IMR-90 (cell line): Measurements from ENCODE around the gene C2CD4D. TPM values are rescaled to one million over a fixed set of nuclear protein-coding genes. Genes with fewer than 3 reads are reported as not detected.

Experiments
- ATAC-seq: fragments of 200-7000 bp; cut with Tn5 transposase; 2 replicates; pipeline ENCODE4 v1.9.1; 2020; ENCODE audit warnings: low read depth, mild to moderate bottlenecking, moderate library complexity
- BruUV-seq: library from RNA; stranded (reverse); fragments of 400-500 nt; replicated peaks from 2 replicates; lab custom pipeline; 2021; lab: Mats Ljungman, UMichigan
- CTCF ChIA-PET: fragments of 300-600 bp; formaldehyde crosslinking; extraction: SDS; loops from one replicate; lab custom pipeline; 2021; ENCODE audit warnings: antibody characterized with exemption; lab: Yijun Ruan, JAX
- POLR2A ChIA-PET: fragments of 300-600 bp; sonication (Branson Sonifier 250); formaldehyde crosslinking; loops from one replicate; lab custom pipeline; 2022; ENCODE audit warnings: antibody characterized with exemption; ENCODE audit not compliant: unreplicated experiment; lab: Charles Lee
- DNase-seq: peaks from one replicate; pipeline ENCODE4 v3.0.0; 2013
- H2AFZ ChIP-seq: replicated peaks from 2 replicates; pipeline ENCODE3; 2013; ENCODE audit warnings: low read length, mild to moderate bottlenecking; ENCODE audit not compliant: poor library complexity
- H2AK5ac ChIP-seq: 2 replicates; pipeline ENCODE4 v1.6.1; 2013; ENCODE audit warnings: low read depth, low read length, inconsistent platforms
- H2AK9ac ChIP-seq: replicated peaks from 2 replicates; pipeline ENCODE3; 2013; ENCODE audit warnings: mild to moderate bottlenecking, low read depth, low read length, moderate library complexity; ENCODE audit not compliant: poor library complexity
- H2BK120ac ChIP-seq: 2 replicates; pipeline ENCODE4 v1.6.1; 2013; ENCODE audit warnings: low read depth, low read length, inconsistent platforms
- H2BK15ac ChIP-seq: 3 replicates; pipeline ENCODE4 v1.6.1; 2013; ENCODE audit warnings: low read depth, low read length, inconsistent platforms
- H2BK20ac ChIP-seq: 2 replicates; pipeline ENCODE4 v1.6.1; 2013; ENCODE audit warnings: low read depth, mild to moderate bottlenecking, inconsistent platforms, low read length, moderate library complexity
- H2BK5ac ChIP-seq: 2 replicates; pipeline ENCODE4 v1.6.1; 2013; ENCODE audit warnings: mild to moderate bottlenecking, low read depth, low read length, inconsistent platforms; ENCODE audit not compliant: poor library complexity, severe bottlenecking
- H3K14ac ChIP-seq: replicated peaks from 2 replicates; pipeline ENCODE4 v1.6.1; 2013; ENCODE audit warnings: low read depth, low read length, inconsistent platforms
- H3K18ac ChIP-seq: 2 replicates; pipeline ENCODE4 v1.6.1; 2013; ENCODE audit warnings: low read depth, low read length, control low read depth
- H3K23ac ChIP-seq: 2 replicates; pipeline ENCODE4 v1.6.1; 2013; ENCODE audit warnings: low read depth, low read length, inconsistent platforms
- H3K27ac ChIP-seq: 2 replicates; pipeline ENCODE4 v1.5.1; 2013; ENCODE audit warnings: mild to moderate bottlenecking, control low read depth, low read length; ENCODE audit not compliant: insufficient read depth
- H3K27me3 ChIP-seq: 2 replicates; pipeline ENCODE4 v1.6.1; 2013; ENCODE audit warnings: low read length; ENCODE audit not compliant: control insufficient read depth, insufficient read depth
- H3K36me3 ChIP-seq: 2 replicates; pipeline ENCODE4 v1.6.1; 2013; ENCODE audit warnings: low read length, mixed read lengths; ENCODE audit not compliant: control insufficient read depth, insufficient read depth
- H3K4ac ChIP-seq: 2 replicates; pipeline ENCODE4 v1.6.1; 2013; ENCODE audit warnings: low read depth, low read length, inconsistent platforms
- H3K4me1 ChIP-seq: 2 replicates; pipeline ENCODE4 v1.6.1; 2013; ENCODE audit warnings: low read length, mixed read lengths; ENCODE audit not compliant: control insufficient read depth, insufficient read depth
- H3K4me2 ChIP-seq: 2 replicates; pipeline ENCODE4 v1.6.1; 2013; ENCODE audit warnings: low read depth, mild to moderate bottlenecking, control low read depth, low read length, moderate library complexity
- H3K4me3 ChIP-seq: 2 replicates; pipeline ENCODE4 v1.5.1; 2013; ENCODE audit warnings: low read depth, mild to moderate bottlenecking, control low read depth, low read length, moderate library complexity; ENCODE audit not compliant: insufficient read depth
- H3K56ac ChIP-seq: 2 replicates; pipeline ENCODE4 v1.6.1; 2013; ENCODE audit warnings: low read length, inconsistent platforms; ENCODE audit not compliant: insufficient read depth; ENCODE audit errors: extremely low read depth
- H3K79me1 ChIP-seq, 2 experiments: 2 replicates each; pipeline ENCODE4 v1.6.1; 2013; ENCODE audit warnings: low read length in 2 of 2, inconsistent platforms in 1 of 2, low read depth in 1 of 2
- H3K9ac ChIP-seq: 2 replicates; pipeline ENCODE4 v1.6.1; 2013; ENCODE audit warnings: low read depth, low read length, control low read depth
- H3K9me1 ChIP-seq: 2 replicates; pipeline ENCODE4 v1.6.1; 2013; ENCODE audit warnings: low read length, inconsistent platforms; ENCODE audit not compliant: insufficient read depth
- H3K9me3 ChIP-seq: 2 replicates; pipeline ENCODE4 v1.6.1; 2013; ENCODE audit warnings: low read length; ENCODE audit not compliant: control insufficient read depth, insufficient read depth
- H4K20me1 ChIP-seq: 2 replicates; pipeline ENCODE4 v1.6.1; 2013; ENCODE audit warnings: low read length, inconsistent platforms; ENCODE audit not compliant: insufficient read depth
- H4K5ac ChIP-seq: 2 replicates; pipeline ENCODE4 v1.6.1; 2013; ENCODE audit warnings: mild to moderate bottlenecking, low read depth, low read length, control low read depth
- H4K8ac ChIP-seq, 2 experiments: 2 replicates each; pipeline ENCODE4 v1.6.1; 2013; ENCODE audit warnings: low read depth in 2 of 2, low read length in 2 of 2, control low read depth in 1 of 2, inconsistent platforms in 1 of 2
- H4K91ac ChIP-seq: 2 replicates; pipeline ENCODE4 v1.6.1; 2013; ENCODE audit warnings: low read depth, low read length, inconsistent platforms; ENCODE audit not compliant: insufficient read depth
- BHLHE40 ChIP-seq: fragments of 150-350 bp; IDR thresholded peaks from 2 replicates; pipeline ENCODE4 v1.6.1; 2016; ENCODE audit warnings: mild to moderate bottlenecking, low read depth, low read length
- CHD1 ChIP-seq: IDR thresholded peaks from 2 replicates; pipeline ENCODE4 v1.6.1; 2012; ENCODE audit warnings: low read depth, low read length, improper control_type of control experiment
- FOS ChIP-seq: fragments of 150-350 bp; IDR thresholded peaks from 2 replicates; pipeline ENCODE4 v1.6.1; 2016; ENCODE audit warnings: low read depth, low read length
- MAFK ChIP-seq: IDR thresholded peaks from 2 replicates; pipeline ENCODE4 v1.6.1; 2012; ENCODE audit warnings: low read depth, low read length, improper control_type of control experiment
- MAZ ChIP-seq: IDR thresholded peaks from 2 replicates; pipeline ENCODE4 v1.6.1; 2012; ENCODE audit warnings: low read depth, mild to moderate bottlenecking, low read length, improper control_type of control experiment, moderate library complexity, borderline replicate concordance
- MXI1 ChIP-seq: IDR thresholded peaks from 2 replicates; pipeline ENCODE4 v1.6.1; 2012; ENCODE audit warnings: low read depth, mild to moderate bottlenecking, low read length, moderate library complexity, borderline replicate concordance
- POLR2A ChIP-seq: IDR thresholded peaks from 2 replicates; pipeline ENCODE4 v1.6.1; 2012; ENCODE audit warnings: mild to moderate bottlenecking, low read depth, low read length
- RAD21 ChIP-seq: IDR thresholded peaks from 2 replicates; pipeline ENCODE4 v1.6.1; 2012; ENCODE audit warnings: low read length, improper control_type of control experiment
- RCOR1 ChIP-seq: IDR thresholded peaks from 2 replicates; pipeline ENCODE4 v1.6.1; 2012; ENCODE audit warnings: mild to moderate bottlenecking, low read length, improper control_type of control experiment; ENCODE audit not compliant: insufficient replicate concordance
- RFX5 ChIP-seq: IDR thresholded peaks from 2 replicates; pipeline ENCODE4 v1.8.0; 2012; ENCODE audit warnings: low read depth, mild to moderate bottlenecking, low read length, moderate library complexity
- SMC3 ChIP-seq: fragments of 150-350 bp; IDR thresholded peaks from 2 replicates; pipeline ENCODE4 v1.6.1; 2016; ENCODE audit warnings: low read depth, mild to moderate bottlenecking, antibody characterized with exemption, low read length, moderate library complexity
- WGBS, 2 experiments: methylation state at CpG; one replicate each; pipeline versions ENCODE4 v1.1.5 to v1.1.7; 2013; ENCODE audit warnings: missing lambda C conversion rate in 2 of 2; ENCODE audit not compliant: insufficient read length in 1 of 2; ENCODE audit errors: extremely low coverage in 2 of 2; 5-methylcytosine and 5-hydroxymethylcytosine counted together
- dilution Hi-C: fragments of 300-500 bp; cut with HindIII; formaldehyde crosslinking; loops from one replicate; pipeline ENCODE4 v1.14.3; 2018; ENCODE audit warnings: low sequenced_read_pairs; ENCODE audit not compliant: unreplicated experiment
- in situ Hi-C: fragments of 300-500 bp; cut with MboI; formaldehyde crosslinking; loops from 3 replicates; pipeline ENCODE4 v1.14.3; 2019; ENCODE audit warnings: low sequenced_read_pairs, inconsistent platforms, mixed read lengths
- intact Hi-C: fragments of 100-400 bp; cut with micrococcal nuclease; formaldehyde crosslinking; loops from 2 replicates; pipeline ENCODE4 v1.10.0; 2022
- polyA plus RNA-seq, 3 experiments: library from polyadenylated mRNA; depleted of rRNA; stranded (reverse); fragments of >200 nt; gene quantifications; 2 replicates each; pipeline ENCODE4 v1.2.3, GENCODE V29; 2012; ENCODE audit warnings: low replicate concordance in 1 of 3
- total RNA-seq: library from RNA; depleted of rRNA; stranded (reverse); fragments of >200 nt; gene quantifications from 2 replicates; pipeline ENCODE4 v1.2.3, GENCODE V29; 2012
- TF ChIP-seq, protein P1 (sequence below): conservative IDR thresholded peaks from 2 replicates; pipeline ENCODE4 v1.5.1; 2012; ENCODE audit warnings: mild to moderate bottlenecking, low read depth, low read length, improper control_type of control experiment
- TF ChIP-seq, protein P2 (sequence below): fragments of 150-350 bp; IDR thresholded peaks from 2 replicates; pipeline ENCODE4 v1.6.1; 2017; ENCODE audit warnings: mild to moderate bottlenecking, antibody characterized with exemption, low read length, low read depth
- TF ChIP-seq, protein P3 (sequence below): fragments of 150-350 bp; IDR thresholded peaks from 2 replicates; pipeline ENCODE4 v1.6.1; 2016; ENCODE audit warnings: low read depth, mild to moderate bottlenecking, low read length, moderate library complexity, borderline replicate concordance

C2CD4D gene
- total and polyA plus RNA-seq, 2 of the 4 experiments (the other 2 are of a cell fraction) = not detected

DNA sequence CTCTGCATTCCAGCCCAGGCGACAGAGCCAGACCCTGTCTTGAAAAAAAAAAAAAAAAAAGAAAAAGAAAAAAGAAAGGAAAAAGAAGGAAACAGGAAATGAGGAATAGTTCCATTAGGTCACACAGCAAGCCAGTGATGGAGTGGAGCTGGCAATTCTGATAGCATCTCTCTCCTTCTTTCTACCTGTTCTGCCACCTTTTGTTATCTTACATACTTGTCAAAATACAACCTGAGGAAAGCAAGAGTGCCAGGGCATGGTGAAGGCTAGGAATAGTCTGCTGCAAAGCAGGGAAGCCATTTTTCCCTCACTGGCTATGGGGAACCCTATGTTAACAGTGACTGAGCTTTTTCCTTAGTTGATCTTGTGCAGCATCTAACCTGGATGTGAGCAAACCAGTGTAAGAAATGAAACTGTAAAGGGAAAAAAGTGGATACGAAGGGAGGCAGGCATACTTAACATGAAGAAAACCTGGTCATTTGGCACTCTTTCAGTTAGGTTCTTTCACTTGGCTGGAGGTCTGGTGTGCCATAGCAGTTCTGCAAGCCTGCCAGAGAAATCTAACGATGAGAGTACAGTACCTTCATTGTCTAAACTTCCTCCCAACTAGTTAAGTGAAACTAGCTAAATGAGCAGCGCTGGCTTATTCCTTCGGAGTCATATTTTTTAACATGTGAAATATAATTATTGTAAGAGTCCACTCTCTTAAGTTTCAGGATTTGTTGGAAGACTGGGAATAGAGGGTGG is 31.8 kb upstream of the C2CD4D start:
- WGBS, 2 experiments = 70% methylated on average over 2 of the region's 5 CpGs; no CpG with 5 or more reads in 1 of the 2 experiments
- H2BK15ac ChIP-seq = no peak overlapping the region
- DNase-seq (no peak), ATAC-seq (no peak)
- H3K79me1 ChIP-seq = no peaks in the 10 kb centered on the region
- H3K27ac ChIP-seq = no peak overlapping the region
- in situ Hi-C loops (no loop called here), intact Hi-C loops (no loop called here), dilution Hi-C loops (no loop called here)
- no peak overlapping the region for H2AK9ac ChIP-seq
- no peaks in the 10 kb centered on the region for H3K9me1 ChIP-seq
- no peak overlapping the region for H2AK5ac ChIP-seq
- no peaks in the 10 kb centered on the region for H3K9me3 ChIP-seq
- H4K20me1 ChIP-seq = no peaks in the 10 kb centered on the region
- no peak overlapping the region for H3K23ac ChIP-seq
- no peak overlapping the region for H3K9ac ChIP-seq
- no peak overlapping the region for H3K14ac ChIP-seq
- no peak overlapping the region for H4K5ac ChIP-seq
- no peak overlapping the region for H2BK20ac ChIP-seq
- no peak overlapping the region for H3K56ac ChIP-seq
- no peaks in the 10 kb centered on the region for H3K4me1 ChIP-seq
- no peak overlapping the region for H3K18ac ChIP-seq
- no peaks in the 10 kb centered on the region for H3K27me3 ChIP-seq
- no peak overlapping the region for H2BK120ac ChIP-seq
- TF ChIP-seq FOS = no peak
- TF ChIP-seq POLR2A = no peak
- TF ChIP-seq RCOR1 = no peak
- no peak for TF ChIP-seq CHD1
- TF ChIP-seq, protein P1, sequence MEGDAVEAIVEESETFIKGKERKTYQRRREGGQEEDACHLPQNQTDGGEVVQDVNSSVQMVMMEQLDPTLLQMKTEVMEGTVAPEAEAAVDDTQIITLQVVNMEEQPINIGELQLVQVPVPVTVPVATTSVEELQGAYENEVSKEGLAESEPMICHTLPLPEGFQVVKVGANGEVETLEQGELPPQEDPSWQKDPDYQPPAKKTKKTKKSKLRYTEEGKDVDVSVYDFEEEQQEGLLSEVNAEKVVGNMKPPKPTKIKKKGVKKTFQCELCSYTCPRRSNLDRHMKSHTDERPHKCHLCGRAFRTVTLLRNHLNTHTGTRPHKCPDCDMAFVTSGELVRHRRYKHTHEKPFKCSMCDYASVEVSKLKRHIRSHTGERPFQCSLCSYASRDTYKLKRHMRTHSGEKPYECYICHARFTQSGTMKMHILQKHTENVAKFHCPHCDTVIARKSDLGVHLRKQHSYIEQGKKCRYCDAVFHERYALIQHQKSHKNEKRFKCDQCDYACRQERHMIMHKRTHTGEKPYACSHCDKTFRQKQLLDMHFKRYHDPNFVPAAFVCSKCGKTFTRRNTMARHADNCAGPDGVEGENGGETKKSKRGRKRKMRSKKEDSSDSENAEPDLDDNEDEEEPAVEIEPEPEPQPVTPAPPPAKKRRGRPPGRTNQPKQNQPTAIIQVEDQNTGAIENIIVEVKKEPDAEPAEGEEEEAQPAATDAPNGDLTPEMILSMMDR = no peak
- no peak for TF ChIP-seq MAFK
- no peak for TF ChIP-seq RAD21
- no peak for TF ChIP-seq RFX5
- TF ChIP-seq, protein P2, sequence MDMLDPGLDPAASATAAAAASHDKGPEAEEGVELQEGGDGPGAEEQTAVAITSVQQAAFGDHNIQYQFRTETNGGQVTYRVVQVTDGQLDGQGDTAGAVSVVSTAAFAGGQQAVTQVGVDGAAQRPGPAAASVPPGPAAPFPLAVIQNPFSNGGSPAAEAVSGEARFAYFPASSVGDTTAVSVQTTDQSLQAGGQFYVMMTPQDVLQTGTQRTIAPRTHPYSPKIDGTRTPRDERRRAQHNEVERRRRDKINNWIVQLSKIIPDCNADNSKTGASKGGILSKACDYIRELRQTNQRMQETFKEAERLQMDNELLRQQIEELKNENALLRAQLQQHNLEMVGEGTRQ = no peak
- no peak for TF ChIP-seq SMC3
- no peak for TF ChIP-seq MAZ
- TF ChIP-seq, protein P3, sequence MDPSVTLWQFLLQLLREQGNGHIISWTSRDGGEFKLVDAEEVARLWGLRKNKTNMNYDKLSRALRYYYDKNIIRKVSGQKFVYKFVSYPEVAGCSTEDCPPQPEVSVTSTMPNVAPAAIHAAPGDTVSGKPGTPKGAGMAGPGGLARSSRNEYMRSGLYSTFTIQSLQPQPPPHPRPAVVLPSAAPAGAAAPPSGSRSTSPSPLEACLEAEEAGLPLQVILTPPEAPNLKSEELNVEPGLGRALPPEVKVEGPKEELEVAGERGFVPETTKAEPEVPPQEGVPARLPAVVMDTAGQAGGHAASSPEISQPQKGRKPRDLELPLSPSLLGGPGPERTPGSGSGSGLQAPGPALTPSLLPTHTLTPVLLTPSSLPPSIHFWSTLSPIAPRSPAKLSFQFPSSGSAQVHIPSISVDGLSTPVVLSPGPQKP = no peak
- TF ChIP-seq BHLHE40 = no peak
- TF ChIP-seq MXI1 = no peak
- CTCF ChIA-PET = no interaction called here
- no TSS peak for BruUV-seq
- H4K8ac ChIP-seq = no peak overlapping the region
- H3K36me3 ChIP-seq = peaks cover 2% of the 10 kb centered on the region; the same call in 1 of the 2 replicates
- POLR2A ChIA-PET = no interaction called here
- no peak overlapping the region for H2AFZ ChIP-seq
- no peak overlapping the region for H3K4me2 ChIP-seq
- H4K91ac ChIP-seq = no peak overlapping the region
- no peak overlapping the region for H3K4ac ChIP-seq
- no peak overlapping the region for H3K4me3 ChIP-seq
- no peak overlapping the region for H2BK5ac ChIP-seq
